Mesenteric fat pad (tissue), 1 donor: ENCODE measurements around the gene COL9A2. TPM values are rescaled to one million over a fixed set of nuclear protein-coding genes. Genes with fewer than 3 reads are reported as not detected.
A peak's percentile ranks its signal among the peaks of the same experiment; 100 is the strongest.

ENCODE experiments used
- DNase-seq: peaks from one replicate; pipeline ENCODE4 v3.0.0-alpha.2; 2020; ENCODE audit warnings: low spot score
- total RNA-seq: library from RNA; stranded (reverse); fragmentation: NEBNext Ultra II Directional; extraction: Animal tissue kit (Norgen Biotek cat#: 25700); gene quantifications from one replicate; pipeline ENCODE4 v1.2.1, GENCODE V29; 2021
- donor health status: DM: yes; HTN: yes; CAD: no.

Gene COL9A2
- total RNA-seq, 1 donor from 2014 or later: 0.48 TPM

DNA sequence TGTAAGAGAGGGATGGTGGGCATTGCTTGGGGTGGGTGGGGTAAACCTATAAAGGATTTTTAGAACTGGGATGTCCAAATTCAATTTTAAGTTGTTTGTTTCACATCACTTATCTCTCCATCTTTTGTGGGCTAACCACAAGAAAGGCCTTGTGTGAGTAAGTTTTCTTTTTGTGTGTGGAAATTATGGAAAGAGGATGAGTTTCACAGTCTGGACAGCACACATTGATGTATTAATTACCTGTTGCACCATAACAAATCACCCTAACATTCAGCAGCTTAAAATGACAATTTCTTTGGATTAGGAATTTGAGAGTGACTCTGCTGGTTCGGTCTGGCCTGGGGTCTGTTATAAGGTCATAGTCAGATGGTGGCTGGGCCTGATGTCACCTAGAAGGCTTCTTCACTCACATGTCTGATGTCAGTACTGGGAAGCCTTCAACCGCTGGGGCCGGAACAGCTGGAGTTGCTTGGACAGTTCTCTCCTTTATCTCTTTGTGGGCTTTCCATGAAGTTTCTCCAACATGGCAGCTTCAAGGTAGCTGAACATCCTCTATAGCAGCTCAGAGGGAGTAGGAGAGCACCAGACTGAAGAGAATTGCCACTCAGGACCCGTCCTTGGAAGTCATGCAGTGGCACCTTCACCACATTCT is 2.0 kb upstream of the COL9A2 start:
- peak; percentile 83 for DNase-seq

DNA sequence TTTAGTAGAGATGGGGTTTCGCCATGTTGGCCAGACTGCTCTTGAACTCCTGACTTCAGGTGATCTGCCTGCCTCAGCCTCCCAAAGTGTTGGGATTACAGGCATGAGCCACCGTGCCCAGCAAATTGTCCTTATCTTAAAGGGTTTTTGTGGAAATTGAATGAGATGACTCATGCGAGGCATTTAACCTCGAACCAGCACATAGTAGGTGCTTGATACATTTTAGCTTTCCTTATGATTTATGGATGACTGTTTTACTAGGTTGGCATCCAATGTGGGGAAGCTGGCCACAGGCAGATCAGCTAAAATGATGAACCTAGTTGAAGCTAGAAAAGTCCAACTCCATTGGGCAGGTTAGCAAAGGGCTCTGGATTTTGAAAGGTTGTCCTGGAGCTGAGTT is 1.4 kb upstream of the COL9A2 start:
- DNase-seq: no peak

DNA sequence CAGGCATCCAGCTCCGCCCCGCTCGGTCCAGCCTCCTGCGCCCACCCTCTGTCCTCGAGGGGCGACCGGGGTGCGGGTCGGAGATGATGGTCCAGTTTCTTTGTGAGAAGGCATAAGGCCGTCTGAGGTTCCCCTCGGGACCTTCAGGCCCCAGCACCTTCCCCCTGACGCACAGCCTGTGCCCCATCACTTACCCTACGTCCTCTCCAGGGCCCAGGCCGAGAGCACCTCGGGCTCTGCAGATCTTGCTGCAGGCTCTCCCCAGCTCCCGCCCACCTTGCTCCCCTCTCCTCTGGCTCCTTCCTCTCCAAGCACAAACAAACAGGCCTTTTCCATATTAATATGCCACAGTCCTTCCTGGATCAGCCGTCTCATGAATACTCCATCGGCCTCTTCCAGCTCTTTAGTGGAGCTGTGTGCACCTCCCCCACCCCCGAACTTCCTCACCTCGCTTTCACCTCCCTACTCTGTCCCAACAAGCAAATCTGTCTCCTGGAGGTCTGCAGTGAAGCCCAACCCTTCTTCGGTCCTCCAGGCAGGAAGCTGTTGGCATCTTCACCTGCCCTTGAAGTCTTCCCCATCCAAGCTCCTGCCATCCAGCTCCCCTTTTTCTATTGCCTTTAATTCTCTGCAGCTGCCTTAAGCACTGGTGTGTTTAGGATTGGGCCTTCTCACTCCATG is 448 bp upstream of the COL9A2 start:
- peak; percentile 65 for DNase-seq

DNA sequence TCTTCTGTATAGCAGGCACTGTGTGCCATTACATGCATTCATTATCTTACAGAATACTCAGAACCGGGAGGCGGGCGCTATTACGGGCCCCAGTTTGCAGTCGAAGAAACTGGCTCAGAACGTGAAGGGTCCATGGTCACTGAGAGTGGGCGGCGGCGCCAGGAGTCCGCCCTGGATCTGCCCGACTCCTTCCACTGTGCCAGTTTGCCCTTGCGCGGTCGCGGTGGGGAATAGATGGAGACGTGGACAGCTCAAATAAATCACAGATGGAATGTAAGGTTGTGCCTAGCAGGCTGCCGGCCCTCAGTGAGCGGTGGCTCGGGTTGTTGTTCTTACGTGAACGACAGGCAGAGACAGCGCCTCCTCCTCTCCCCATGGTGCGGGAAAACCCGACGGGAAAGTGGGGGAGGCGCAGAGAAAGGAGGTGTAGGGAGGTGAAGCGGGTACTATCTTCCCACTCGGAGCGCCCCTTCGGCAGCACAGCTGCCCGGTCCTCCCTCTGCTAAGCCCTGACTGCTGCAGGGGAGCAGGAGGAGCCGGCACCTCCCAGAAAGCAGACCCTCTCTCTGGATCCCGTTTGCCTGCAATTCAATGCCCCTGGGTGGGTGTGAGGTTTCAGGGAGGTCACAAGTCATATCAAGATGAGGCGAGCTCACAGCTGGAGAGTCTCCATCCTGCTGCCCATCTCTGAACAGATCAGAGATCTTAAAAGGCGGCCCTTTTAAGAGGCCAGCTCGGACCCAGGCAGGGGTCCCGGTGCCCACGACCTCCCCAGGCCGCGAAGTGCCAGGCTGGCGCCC is 1.1 kb downstream of the COL9A2 start:
- peak; percentile 84 for DNase-seq

DNA sequence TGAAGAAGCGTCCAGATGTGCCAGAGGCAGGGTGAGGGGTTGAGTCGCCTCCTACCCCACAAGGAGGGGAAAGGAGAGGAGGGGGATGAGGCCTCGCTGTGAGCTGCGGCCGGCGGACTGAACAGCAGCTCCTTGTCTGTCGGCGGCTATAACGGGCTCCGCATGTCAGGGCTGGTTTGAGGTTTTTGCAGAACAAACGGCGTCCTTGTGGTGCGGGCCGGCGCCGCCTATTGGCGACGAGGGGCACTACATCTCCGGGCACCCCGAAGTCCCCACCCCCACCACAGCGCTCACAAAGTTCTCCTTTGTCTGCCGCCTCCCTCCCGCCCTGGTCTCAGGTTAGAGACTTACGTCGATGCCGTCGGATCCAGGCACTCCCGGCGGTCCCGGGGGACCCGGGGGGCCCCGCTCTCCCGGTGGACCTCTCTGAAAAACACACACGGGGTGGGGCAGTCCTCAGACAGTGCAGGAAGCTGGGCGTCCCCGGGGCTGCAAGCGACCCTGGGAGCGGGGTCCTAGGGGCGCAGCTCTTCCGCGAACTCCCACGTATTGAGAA is 1.8 kb downstream of the COL9A2 start:
- DNase-seq: peak; percentile 91

DNA sequence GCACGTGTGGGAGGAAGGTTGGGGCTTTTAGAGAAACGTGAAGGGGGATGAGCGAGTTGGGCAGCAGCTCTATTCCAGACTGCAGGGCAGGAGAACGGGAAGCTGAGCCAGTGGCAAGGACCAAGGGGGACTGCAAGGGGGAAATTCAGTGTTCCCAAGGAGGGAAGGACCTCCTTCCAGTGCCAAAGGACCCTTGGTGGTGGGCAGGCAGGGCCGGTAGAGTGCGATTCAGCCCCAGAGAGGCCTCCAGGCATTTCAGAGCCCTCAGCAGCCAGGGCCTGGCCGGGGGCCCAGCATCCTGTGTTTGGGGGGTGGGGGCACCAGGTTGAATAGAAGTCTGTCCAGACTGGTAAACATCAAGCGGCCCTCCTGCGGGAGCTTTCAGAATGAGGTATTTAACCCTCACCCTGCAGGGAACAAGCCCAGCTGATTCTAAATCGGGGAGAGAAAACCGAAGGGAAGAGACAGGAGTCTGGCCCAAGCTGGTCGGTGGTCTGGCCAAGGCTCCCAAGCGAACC is 2.3 kb downstream of the COL9A2 start:
- DNase-seq: peak; percentile 85

- DNase-seq: peak; percentile 65
Observed at GRCh38 chr1:40313958-40314720, 2.9 kb downstream of the COL9A2 start.

GRCh38 chr1:40313329-40313957 is 3.6 kb downstream of the COL9A2 start:
- peak; percentile 39 for DNase-seq

- DNase-seq: peak; percentile 87
Observed at GRCh38 chr1:40312238-40313205, 4.6 kb downstream of the COL9A2 start.

GRCh38 chr1:40311692-40312091 is 5.4 kb downstream of the COL9A2 start:
- DNase-seq: peak; percentile 77

- DNase-seq: peak; percentile 60
Observed at GRCh38 chr1:40310983-40311642, 6.0 kb downstream of the COL9A2 start.

DNA sequence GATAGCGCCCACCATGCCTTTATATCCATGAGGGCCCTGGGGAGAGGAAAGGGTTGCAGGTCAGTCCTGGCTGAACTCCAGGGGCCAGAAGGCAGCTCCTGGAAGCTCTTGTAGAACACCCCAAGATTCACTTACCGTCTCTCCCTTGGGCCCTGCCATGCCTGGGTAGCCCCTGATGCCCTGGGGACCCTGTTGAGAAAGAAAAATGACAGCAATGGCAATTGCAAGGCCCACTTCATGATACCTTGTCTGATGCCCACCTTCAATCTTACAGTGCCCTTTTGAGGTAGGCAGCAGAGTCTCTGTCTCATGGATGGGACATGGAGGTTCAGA is 7.0 kb downstream of the COL9A2 start:
- peak; percentile 67 for DNase-seq

DNA sequence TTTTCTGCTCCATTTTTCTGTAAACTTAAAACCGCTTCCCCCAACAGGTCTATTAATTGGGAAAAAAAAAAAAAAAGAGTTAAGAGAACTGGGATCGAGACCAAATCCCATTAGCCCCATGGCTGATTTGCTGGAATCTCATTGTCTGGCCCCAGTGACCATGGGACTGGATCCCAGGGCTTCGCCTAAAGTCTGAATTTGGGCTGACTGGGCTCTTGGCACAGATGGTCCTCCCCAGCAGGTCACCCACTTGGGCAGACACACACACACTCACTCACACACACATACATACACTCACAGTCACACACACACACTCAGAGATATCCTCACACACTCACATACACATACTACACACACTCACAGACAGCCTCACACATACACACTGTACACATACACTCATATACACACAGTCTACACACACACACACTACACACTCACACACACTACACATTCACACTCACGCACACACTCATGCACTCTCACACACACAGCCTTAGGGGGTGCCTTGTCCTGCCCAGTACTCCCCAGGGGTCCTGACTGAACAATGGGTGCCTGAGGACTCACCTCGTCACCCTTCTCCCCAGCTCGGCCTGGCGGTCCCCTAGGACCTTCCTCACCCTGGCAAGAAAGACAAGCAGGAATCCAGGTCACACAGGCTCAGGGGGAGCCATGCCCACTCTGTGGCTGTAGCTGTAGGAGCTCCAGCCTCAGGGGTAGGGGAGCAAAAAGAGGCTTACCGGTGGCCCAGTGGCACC is 7.5 kb downstream of the COL9A2 start:
- DNase-seq: peak; percentile 67

- peak; percentile 69 for DNase-seq
Observed at GRCh38 chr1:40308036-40308727, 8.9 kb downstream of the COL9A2 start.

DNA sequence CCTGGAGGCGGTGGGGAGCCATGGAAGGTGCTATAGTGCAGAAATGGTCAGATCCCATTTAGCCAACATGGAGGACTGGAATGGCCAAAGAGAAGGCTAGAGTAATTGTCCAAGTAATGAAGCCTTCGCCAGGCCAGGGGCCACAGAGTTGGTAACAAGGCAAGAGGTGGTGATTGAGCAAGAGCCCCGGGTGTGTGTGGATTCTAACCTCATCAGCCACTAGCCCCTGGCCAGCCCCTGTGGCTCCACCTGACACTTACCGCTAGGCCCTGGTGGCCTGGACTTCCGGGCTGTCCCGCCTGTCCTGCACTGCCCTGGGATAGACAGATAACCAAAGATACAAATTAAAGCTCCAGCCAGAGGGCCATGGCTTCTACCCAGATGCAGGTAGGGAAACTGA is 9.9 kb downstream of the COL9A2 start:
- DNase-seq: peak; percentile 77

DNA sequence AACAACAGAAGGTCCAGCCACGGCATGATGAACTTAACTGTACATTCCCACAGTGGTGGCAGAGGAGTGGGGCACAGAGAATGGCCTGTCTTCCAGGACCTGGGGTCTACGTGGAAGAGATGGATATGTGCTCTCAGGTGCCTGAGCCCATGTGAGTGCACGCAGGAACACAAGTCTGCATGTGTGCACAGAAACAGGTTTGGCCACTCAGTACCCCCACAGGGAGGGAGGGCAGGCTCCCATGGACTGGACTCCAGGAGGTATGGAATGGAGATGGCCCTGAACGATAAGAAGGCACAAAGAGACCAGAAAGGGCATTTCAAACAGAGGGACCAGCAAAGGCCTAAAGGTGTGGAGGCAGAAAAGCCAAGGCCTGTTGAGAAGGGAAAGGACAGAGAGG is 10.8 kb downstream of the COL9A2 start:
- DNase-seq: peak; percentile 79

DNA sequence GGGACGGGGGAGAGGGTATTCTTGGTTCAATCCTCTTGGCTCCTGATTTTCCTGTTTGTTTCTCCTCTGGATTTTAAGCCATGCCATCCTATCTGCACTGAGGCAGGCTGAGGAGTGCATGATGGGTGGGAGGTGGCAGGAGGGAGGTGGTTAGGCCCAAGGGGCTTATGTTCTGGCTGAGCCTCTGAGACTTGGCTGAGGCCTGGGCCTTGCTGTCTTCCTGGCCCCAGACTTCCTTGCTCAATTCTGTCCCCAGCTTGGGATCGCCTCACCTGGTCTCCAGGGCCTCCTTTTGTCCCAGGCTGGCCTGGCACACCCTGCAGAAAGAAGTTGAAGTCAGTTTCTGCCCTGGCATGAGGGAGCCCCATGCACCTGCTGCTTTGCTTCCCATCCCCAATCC is 11.2 kb downstream of the COL9A2 start:
- peak; percentile 67 for DNase-seq
